GM21825 (cell line): ENCODE results near the gene MAP7D1.
"Not testable (repeated sequence)": the region's sequence is repeated elsewhere in the genome, so short reads cannot be mapped to it uniquely, and the experiment has no call there.

Source experiments
- ATAC-seq: cut with Tn5 transposase; IDR thresholded peaks from one replicate; pipeline ENCODE4 v1.9.1; 2021; ENCODE audit warnings: mild to moderate bottlenecking, moderate library complexity; ENCODE audit not compliant: unreplicated experiment

MAP7D1 gene

DNA sequence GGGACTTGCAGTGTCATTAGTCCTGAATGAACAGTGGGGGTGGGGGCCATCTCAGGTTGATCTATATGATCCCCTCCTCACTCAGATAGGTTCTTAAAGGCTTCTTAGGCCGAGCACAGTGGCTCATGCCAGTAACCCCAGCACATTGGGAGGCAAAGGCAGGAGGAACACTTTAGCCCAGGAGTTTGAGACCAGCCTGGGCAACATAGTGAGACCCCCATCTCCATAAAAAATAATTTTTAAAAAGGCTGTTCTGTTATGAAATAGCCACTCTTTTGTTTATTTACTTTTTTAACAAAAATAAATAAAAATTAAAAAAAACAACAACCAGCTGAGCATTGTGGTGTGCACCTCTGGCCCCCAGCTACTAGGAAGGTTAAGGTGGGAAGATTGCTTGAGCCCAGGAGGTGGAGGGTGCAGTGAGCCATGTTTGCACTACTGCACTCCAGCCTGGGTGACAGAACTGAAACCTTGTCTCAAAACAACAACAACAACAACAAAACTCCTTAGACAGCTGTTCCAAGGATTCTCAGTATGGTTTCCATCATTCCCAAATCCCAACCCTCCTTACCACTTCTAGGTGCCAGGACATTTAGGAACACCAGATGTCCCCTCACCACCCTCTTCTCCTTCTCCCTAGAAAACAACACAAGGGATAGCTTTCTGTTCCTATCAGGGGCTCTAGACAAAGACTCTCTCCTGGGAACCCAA is 4.7 kb upstream of the MAP7D1 start:
- ATAC-seq: no peak

DNA sequence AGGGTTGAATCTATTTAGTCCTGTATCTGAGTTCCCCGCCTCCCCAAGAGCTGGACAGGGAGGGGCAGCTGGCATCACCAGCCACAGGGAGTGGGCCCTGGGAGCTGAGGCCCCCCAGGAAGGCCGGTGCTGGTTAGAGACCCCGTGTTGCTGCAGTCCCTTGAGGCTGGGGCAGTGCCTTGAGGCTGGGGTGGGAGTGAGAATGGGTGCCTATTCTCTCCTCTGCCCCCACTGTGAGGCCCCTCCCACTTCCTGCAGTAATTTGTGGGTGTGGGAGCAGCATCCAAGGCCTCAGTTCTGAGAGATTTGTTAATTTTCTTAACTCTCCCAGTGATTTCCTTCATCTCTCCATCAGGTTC is 4.1 kb upstream of the MAP7D1 start:
- ATAC-seq: no peak

DNA sequence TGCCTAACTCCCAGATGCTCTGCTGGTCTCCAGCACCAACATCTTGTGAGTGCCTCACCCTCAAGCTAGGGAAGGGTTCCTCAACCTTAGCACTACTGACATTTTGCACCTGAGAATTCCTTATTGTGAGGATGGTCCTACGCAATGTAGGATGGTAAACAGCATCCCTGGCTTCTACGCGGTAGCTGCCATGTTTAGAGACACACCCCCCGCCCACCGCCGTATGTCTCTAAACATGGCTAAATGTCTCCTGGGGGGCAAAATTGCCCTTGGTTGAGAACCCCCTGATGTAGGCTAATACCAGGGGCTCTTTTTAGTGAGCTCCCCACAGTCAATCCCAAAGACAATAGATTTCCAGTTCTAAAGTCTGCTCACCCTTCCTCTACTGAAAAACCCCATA is 2.5 kb upstream of the MAP7D1 start:
- no peak for ATAC-seq

DNA sequence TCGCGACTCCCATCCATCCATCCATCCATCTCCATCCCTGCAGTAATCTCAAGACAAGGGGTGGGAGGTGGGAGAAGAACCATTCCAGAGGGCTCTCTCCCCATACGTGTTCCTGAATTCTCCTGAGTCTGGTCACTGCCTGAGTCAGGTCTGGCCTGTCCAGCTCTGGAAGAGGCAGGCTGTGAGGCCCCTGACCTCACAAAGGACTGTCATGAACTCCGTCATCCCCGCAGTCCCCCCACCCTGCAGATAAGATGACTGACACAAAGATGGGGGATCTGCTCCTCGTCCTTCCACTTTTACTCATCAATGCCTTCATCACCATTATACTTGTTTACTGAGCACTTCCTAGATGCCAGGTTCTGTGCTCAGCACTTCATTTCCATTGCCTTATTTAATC is 1.6 kb upstream of the MAP7D1 start:
- no peak for ATAC-seq

DNA sequence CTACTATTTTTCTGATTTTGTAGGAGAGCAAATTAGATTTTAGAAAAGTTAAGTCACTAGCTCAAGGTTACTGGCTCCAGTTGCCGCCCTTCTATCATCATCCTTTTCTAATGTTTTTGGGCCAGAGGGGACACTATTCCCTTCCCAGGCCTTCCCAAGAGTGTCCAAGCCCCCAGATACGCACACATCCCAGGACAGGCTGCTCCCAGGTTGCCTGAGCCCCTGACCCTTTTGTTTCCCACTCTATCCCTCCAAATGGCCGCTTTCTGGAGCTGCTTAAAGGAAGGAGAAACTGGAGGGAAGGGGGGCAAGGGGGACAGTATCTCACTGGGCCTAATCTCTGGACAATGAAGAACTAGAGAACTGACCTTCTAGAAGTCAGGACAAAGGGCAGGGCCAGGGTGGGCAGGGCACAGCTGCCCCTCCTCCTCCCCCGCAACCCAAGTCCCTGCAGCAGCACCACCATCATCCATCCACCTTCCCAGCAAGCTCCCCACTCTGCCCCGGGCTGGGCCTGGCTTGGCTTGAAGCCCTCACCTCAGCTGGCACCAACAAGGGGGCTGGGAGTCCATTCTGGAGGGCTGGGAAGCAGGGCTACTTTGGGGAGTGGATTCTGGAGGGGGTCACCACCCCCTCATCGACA is 1.1 kb upstream of the MAP7D1 start:
- ATAC-seq: no peak

DNA sequence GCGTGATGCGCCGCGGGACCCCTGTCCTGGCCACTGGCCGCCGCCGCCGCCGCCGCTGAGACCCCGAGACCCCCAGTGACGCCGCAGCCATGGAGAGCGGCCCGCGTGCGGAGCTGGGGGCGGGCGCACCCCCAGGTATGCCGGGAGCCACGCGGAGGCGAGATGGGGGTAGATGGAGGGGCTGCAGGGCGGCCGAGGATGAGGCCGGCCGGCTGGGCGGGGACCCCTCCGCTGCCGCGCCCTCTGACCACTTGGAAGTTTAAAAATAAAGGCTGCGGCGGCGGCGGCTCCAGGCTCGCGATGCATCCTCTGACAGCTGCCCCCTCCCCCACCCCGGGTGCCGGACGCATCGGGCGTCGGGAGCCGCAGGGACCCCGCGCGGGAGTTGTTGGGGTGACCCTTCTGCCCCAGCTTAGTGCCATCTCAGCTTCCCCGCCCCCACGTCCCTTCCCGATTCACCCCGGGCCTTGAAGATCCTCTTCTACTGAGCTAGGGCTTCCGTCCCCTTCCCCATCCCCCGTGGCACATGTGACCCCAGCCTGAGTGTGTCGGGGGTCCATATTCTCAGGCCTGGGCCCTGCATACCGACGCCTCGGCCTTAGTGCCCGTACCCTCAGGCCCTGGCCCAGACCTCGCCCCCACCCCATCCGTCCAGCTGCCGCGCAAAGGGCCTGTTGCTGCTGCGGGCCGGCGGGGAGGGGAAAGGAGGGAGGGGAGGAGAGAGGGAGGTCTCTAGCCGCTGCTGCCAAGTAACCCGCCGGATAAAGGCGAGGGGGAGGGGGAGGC is 562 bp downstream of the MAP7D1 start:
- no peak for ATAC-seq

DNA sequence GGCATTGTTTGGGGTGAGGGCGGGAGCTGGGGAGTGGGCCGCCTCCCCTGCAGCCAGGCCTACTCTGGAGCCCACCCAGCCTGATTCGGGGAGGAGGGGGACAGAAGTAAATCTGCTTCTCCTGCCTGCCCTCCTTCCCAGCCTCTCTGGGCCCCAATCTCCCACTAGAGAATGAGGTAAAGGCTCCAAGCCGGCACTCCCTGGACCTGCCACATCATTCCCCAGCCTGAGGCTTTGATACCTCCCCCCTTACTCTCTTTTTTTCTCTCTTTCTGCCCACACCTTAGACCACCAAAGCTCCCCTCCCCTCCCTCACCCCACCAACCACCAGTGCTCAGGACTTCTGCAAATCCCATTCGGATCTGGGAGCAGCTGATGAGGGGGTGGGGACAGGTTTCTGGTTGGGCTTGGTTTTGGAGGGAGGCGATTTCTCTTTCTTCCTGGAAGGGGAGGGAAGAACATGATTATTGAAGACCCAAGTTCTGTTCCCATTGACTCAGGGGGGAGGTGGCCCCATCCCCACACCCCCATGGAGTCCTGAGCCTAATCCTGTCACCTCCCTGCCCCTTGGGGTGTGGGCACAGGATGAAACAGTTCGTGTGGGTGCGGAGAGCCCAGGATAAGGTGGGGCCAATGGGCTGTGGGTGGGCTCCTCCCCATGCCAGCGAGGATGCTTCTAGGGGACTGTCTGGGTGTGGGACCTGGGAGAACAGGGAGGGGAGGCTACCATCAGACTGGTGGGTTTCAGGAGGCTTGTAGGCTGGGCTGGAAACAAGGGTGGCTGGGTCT is 1.3 kb downstream of the MAP7D1 start:
- ATAC-seq: no peak

DNA sequence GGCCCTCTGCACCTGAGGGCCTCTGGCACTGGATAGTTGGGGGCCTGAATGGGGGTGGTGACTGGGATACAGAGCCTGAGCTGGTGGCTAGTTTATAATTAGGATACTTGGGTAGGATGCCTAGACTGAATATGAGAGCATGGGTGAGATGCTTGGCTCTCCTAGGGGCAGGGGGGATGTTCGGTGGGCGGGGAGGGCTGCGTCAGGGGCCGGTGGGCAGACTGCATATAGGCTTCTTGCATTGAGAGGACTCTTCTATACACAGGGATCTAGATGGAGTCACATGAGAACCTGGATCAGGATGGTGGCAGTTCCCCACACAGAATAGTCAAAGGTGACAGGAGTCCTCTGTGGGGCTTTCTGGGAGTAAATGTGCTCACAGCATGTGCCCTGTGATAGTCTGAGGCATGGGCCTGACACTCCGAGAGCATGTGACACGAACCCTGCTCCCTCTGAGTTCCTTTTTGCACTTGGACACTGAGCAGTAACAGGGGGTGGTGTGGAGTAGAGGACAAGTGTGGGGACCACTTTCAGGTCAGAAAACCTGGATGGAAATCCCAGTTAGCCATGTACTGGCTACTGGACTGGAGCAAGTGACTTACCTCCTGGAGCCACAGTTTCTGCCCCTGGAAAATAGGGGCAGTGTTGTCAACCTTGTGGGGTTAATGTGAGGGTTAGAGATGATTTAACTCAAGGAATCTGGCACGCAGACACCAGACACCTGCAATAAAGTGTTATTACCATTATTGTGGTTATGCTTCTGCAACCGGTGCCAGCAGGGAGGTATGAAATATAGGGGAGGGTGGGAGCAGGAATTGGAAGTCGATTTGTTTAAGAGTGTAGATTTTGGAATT is 2.2 kb downstream of the MAP7D1 start:
- no peak for ATAC-seq

DNA sequence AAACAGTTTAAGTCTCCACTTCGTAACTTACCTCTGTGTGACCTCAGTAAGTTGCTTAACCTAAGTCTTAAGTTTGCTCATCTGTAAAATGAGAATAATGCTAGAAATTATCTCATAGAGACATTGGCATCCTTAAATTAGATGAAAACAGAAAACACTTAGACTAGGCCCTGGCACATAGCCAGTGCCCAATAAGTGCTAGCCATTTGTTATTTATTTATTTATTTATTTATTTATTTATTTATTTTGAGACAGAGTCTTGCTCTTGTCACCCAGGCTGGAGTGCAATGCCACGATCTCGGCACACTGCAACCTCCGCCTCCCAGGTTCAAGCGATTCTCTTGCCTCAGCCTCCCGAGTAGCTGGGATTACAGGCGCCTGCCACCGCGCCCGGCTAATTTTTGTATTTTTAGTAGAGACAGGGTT is 2.9 kb downstream of the MAP7D1 start:
- not testable (repeated sequence) for ATAC-seq

DNA sequence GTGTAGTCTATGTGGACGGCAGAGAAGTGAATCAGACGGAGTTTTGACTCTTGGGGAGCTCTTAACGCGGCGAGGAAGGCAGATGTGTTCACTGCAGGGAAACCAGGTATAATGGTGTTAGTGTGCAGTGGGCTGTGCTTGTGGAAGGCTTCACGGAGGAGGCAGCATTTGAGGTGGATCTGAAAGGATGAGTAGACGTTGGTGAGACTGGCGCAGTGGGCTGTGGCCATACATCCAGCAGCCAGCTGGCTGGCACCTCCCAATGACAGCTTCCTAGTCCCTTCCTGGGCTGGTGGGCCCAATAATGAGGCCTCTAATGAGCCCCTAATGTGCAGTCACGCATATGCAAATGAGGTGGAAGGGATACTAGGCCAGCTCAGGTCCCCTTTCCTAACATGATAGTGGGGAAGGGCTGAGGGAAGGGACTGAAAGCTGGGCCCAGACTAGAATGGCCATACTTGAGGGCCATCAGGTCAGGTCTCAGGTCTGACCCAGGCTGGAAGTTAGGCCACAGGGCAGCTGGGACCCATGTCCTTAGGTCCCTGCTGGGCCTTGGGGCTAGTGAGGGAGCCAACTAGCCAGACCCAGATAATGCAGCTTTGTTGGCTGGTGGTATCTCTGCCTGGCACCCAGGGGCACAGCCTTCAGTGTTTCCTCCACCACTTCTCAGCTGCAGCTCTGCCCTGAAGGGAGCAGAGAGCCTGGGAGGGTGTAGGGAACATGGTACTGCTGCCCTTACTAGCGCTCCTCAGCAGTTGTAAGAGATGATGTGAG is 3.8 kb downstream of the MAP7D1 start:
- ATAC-seq: no peak

DNA sequence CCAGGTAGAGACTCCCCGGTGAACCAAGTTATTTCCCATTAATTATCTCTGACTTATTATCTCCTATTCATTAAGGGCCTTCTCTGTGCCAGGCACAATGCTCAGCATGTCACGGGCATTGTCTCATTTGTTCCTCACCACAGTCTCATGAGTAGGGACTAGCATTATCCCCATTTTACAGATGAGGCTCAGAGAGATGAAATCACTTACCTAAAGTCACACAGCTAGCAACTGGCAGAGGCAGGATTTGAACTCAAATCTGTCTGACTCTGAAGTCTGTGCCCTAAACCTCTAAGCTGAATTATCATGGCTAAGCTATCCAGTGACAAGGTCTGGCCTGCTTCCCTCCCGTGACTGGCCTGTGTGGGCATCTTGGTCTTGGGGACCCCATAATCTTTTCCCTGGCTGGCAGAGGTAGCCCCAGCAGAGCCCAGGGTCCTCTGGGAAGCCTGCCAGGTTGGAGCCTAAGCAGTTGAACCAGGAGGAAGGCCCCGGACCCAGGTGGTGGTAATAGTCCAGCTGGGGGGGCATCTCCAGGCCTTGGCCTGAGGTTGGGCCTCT is 4.5 kb downstream of the MAP7D1 start:
- ATAC-seq: no peak

DNA sequence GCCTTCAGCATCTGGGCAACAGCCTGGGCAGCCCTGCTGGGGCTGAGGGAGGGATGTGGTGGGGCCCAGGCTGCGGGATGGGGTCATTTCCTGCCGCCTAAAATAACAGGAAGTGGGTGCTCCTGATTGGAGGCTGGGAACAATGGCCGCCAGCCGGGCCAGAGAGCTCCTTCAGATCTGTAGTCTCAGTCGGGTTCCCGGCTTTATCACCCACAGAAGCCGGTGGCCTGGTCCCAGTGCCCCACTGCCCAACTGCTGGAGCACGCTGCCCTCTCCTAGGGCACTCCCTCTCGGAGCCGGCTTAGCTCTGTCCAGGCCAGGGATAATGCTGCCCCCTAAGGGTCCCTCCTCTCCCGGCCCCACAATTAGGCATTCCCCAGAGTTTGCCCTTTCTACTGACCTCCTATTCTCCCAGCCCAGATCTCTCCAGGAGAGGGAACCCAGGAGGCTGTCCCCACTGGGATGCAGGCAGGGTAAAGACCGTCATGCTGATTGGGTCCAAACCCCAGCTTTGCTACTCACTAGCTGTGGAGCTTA is 5.1 kb downstream of the MAP7D1 start:
- ATAC-seq: no peak

DNA sequence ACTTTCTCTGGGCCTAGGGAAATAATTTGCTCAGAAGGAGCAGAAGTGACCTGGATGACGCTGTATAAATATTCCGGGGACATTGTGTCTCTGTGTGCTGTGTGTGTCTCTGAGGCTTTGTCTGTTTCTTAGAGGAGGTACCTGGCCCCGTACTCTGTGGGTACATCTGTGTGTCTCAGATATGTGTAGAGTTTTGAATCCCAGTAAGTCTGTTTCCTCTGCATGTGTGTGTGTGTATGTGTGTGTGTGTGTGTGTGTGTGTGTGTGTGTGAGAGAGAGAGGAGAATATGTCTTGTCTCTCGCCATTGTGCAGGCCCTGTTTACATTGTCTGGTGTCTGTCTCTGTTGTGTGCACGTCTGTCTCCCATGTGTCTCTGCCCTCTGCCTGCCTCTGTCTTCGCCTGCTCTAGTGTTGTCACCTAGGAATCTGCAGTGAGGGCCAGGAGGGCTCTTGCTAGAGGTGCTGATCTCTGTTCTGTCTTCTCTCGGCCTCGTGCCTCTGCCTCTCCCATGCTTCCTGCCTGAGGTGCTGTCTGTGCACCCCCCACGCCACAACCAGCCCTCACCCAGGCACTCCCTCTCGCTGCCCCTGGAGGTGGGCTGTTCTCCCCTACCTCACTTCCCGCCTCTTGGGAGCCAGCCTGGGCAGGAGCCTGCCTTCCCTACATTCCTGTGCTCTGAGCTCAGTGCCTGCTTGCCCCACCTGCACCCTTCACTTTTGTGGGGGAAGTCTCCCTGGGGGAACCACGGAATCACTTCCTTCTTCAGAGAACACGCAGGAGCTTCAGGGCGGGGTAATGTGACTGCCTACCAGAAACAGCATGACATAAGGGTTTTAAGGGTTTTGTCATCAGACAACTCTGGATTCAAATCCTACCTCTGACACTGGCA is 5.9 kb downstream of the MAP7D1 start:
- no peak for ATAC-seq

DNA sequence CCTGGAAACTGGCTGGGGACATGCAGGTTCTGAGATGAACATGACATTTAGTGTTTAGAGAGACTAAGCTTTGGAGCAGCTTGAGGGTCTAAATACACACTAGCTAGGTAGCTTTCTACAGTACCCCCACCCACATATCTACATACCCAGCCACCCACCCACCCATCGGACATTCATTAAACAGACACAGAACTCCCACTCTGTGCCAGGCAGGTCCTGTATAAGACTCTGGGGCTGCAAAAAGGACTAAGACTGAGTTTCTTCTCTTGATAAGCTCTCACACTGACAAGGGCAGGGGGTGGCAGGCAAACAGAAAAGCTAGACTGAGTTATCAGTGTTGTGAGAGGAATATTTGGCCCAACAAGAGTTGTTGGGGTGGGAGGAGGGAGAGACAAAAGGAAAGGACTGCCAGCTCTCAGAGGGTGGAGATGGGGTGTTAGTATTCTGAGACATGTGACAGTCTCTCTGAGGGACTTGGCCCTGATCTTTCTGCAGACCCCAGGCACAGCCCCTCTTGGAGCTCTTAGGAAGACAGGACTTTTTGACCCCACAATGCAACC is 6.8 kb downstream of the MAP7D1 start:
- no peak for ATAC-seq

DNA sequence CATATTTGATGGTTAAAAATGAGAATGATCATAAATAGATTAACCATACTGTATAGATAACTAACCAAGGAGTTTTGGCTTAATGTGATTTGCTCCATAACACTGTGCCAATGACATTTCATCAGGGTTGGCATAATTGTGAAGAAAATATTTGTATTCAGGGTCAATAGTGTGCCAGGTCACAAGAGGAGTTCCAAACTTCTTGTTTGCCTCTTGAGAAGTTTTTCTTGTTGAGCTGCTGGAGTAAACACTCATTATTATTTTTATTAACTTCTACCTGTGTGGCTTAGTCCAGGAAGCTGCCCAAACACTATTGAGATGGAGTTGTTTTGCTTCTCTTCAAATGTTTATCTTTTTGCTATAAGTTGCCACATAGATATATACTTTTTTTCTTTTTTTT is 7.5 kb downstream of the MAP7D1 start:
- no peak for ATAC-seq

DNA sequence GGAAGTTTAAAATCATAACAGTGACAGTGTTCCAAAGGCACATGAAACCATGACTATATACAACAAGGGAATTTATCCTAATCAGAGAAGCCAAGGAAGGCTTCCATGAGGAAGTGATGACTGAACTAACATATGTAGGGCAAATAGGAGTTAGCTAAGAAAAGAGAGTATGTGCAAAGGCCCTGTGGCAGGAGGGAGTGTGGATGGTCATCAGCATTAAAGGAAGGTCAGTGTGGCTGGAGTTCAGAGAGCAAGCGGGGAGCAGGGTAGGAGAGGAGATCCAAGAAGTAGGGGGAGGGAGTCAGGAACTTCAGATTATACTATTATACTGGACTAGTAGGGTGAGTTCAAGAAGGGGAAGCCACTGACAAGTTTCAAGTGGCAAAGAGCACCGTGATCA is 8.4 kb downstream of the MAP7D1 start:
- ATAC-seq: no peak

DNA sequence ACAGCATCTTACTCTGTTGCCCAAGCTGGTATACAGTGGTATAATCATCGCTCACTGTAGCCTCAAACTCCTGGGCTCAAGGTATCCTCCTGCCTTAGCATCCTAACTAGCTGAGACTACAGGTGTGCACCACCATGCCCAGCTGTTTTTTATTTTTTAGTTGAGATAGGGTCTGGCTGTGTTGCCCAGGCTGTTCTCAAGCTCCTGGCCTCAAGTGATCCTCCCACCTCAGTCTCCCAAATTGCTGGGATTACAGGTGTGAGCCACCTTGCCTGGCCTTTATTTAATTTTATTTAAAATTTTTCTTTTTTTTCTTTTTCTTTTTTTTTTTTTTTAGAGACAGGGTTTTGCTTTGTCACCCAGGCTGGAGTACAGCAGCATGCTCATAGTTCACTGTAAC is 9.2 kb downstream of the MAP7D1 start:
- no peak for ATAC-seq

DNA sequence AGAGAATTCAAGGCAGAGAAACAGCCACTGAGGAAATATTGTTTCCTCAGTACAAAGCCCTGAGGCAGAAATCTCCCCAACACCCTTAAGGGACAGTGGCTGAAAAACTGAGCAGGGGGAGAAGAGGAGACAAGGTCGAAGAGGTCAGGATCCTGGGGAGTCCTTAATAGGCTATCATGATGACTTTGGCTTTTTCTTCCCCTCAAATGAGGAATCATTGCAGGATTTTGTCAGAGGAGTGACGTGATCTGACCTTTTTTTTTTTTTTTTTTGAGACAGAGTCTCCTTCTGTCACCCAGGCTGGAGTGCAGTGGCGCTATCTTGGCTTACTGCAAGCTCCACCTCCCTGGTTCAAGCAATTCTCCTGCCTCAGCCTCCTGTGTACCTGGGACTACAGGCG is 10.2 kb downstream of the MAP7D1 start:
- no peak for ATAC-seq
